HG02970 (cell line): Measurements from ENCODE around the gene ANK3.

Experiments used
- ATAC-seq: cut with Tn5 transposase; IDR thresholded peaks from one replicate; pipeline ENCODE4 v1.9.1; 2021; ENCODE audit warnings: mild to moderate bottlenecking, moderate library complexity, moderate number of reproducible peaks; ENCODE audit not compliant: unreplicated experiment, low FRiP score

Gene ANK3

GRCh38 chr10:60389413-60390025, at the start of gene ANK3:
Gene ANK3 (minus strand): TSS chr10:60389875. CDS start chr10:60389538, 337 bp downstream.
- no peak for ATAC-seq

- no peak for ATAC-seq
Observed at GRCh38 chr10:60434418-60435046, 44.9 kb upstream of the ANK3 start.

GRCh38 chr10:60433684-60434083, 44.0 kb upstream of the ANK3 start:
- ATAC-seq = no peak

- ATAC-seq = no peak
Observed at GRCh38 chr10:60430836-60431597, 41.3 kb upstream of the ANK3 start.

GRCh38 chr10:60430017-60430416, 40.3 kb upstream of the ANK3 start:
- no peak for ATAC-seq

GRCh38 chr10:60429084-60429849, 39.6 kb upstream of the ANK3 start:
- ATAC-seq = no peak

- no peak for ATAC-seq
Observed at GRCh38 chr10:60428387-60428737, 38.7 kb upstream of the ANK3 start.

- no peak for ATAC-seq
Observed at GRCh38 chr10:60427709-60428386, 38.2 kb upstream of the ANK3 start.

GRCh38 chr10:60427148-60427547, 37.5 kb upstream of the ANK3 start:
- no peak for ATAC-seq

- ATAC-seq = no peak
Observed at GRCh38 chr10:60426425-60426824, 36.8 kb upstream of the ANK3 start.

GRCh38 chr10:60425392-60426110, 35.9 kb upstream of the ANK3 start:
- no peak for ATAC-seq

- no peak for ATAC-seq
Observed at GRCh38 chr10:60424971-60425370, 35.3 kb upstream of the ANK3 start.

- no peak for ATAC-seq
Observed at GRCh38 chr10:60423920-60424319, 34.2 kb upstream of the ANK3 start.

- no peak for ATAC-seq
Observed at GRCh38 chr10:60422809-60423208, 33.1 kb upstream of the ANK3 start.

GRCh38 chr10:60420991-60421894, 31.6 kb upstream of the ANK3 start:
- ATAC-seq = no peak

GRCh38 chr10:60419249-60419648, 29.6 kb upstream of the ANK3 start:
- ATAC-seq = no peak

- ATAC-seq = no peak
Observed at GRCh38 chr10:60417901-60418300, 28.2 kb upstream of the ANK3 start.

- no peak for ATAC-seq
Observed at GRCh38 chr10:60417024-60417423, 27.3 kb upstream of the ANK3 start.
